GM19452 (cell line): ENCODE measurements around the gene CTIF.
"Not testable (repeated sequence)": the region's sequence is repeated elsewhere in the genome, so short reads cannot be mapped to it uniquely, and the experiment has no call there.

Source experiments
- ATAC-seq: cut with Tn5 transposase; IDR thresholded peaks from one replicate; pipeline ENCODE4 v1.9.1; 2021; ENCODE audit not compliant: unreplicated experiment

Gene CTIF

GRCh38 chr18:48855422-48856377 lies 316.9 kb downstream of the CTIF start:
- ATAC-seq, result no peak

- no peak for ATAC-seq
Observed at GRCh38 chr18:48857023-48857694, 318.3 kb downstream of the CTIF start.

- ATAC-seq, result no peak
Observed at GRCh38 chr18:48858676-48859075, 319.8 kb downstream of the CTIF start.

- ATAC-seq, result no peak
Observed at GRCh38 chr18:48859311-48860268, 320.8 kb downstream of the CTIF start.

- no peak for ATAC-seq
Observed at GRCh38 chr18:48860269-48861180, 321.7 kb downstream of the CTIF start.

GRCh38 chr18:48861181-48861708 lies 322.4 kb downstream of the CTIF start:
- ATAC-seq, result no peak

- ATAC-seq, result no peak
Observed at GRCh38 chr18:48862132-48862531, 323.3 kb downstream of the CTIF start.

- ATAC-seq, result no peak
Observed at GRCh38 chr18:48862678-48863270, 323.9 kb downstream of the CTIF start.

GRCh38 chr18:48863432-48864065 lies 324.7 kb downstream of the CTIF start:
- no peak for ATAC-seq

- ATAC-seq, result no peak
Observed at GRCh38 chr18:48864876-48865275, 326.0 kb downstream of the CTIF start.

GRCh38 chr18:48866028-48866733 lies 327.4 kb downstream of the CTIF start:
- no peak for ATAC-seq

- no peak for ATAC-seq
Observed at GRCh38 chr18:48866856-48867255, 328.0 kb downstream of the CTIF start.

GRCh38 chr18:48867978-48868377 lies 329.1 kb downstream of the CTIF start:
- no peak for ATAC-seq

- peak; percentile 84 for ATAC-seq
Observed at GRCh38 chr18:48868468-48869466, 329.9 kb downstream of the CTIF start.

GRCh38 chr18:48869591-48869990 lies 330.8 kb downstream of the CTIF start:
- no peak for ATAC-seq

- not testable (repeated sequence) for ATAC-seq
Observed at GRCh38 chr18:48870926-48871325, 332.1 kb downstream of the CTIF start.
